Measurements from ENCODE around the gene SEMA6C. TPM values are rescaled to one million over a fixed set of nuclear protein-coding genes. Genes with fewer than 3 reads are reported as not detected.

SEMA6C gene
- total and polyA plus RNA-seq, 2 of the 8 experiments (the other 6 are each of a cell fraction or from before 2014, with no cell fraction given): 12.2 to 15.7 TPM

- Histone ChIP-seq H3K4me2 (ENCODE audit: insufficient read depth in 1 of 2, low read depth in 2 of 2, low read length in 2 of 2) (no peak overlapping the region), H3K27ac (ENCODE audit: low read depth, low read length) (no peak overlapping the region), H4K5ac (ENCODE audit: insufficient read length, low read depth, low read length) (no peak overlapping the region), H3K4ac (replicated peaks; ENCODE audit: insufficient read length, low read depth, low read length) (no peak overlapping the region), H3K14ac (ENCODE audit: insufficient read length) (no peak overlapping the region), H3K18ac (ENCODE audit: extremely low read depth, low read length) (no peak overlapping the region), H2BK5ac (ENCODE audit: low read depth, low read length) (no peak overlapping the region), H2BK120ac (replicated peaks; ENCODE audit: low read depth, low read length) (no peak overlapping the region), H2BK12ac (ENCODE audit: low read depth, low read length) (no peak overlapping the region), H4K20me1 (replicated peaks in 1 of 2; ENCODE audit: control insufficient read depth in 1 of 2, insufficient read depth in 2 of 2, low read length in 2 of 2) (no peaks in the 10 kb centered on the region), H2AFZ (ENCODE audit: low read length) (no peak overlapping the region), H3K79me2 (ENCODE audit: control insufficient read depth in 1 of 2, insufficient read depth in 2 of 2, low read length in 2 of 2) (peaks cover 0 to 11% of the 10 kb centered on the region in 2 experiments; a peak in 2 of 4 replicates), H3K27me3 (replicated peaks in 1 of 4; ENCODE audit: control insufficient read depth in 3 of 4, extremely low read depth in 1 of 4, insufficient read depth in 3 of 4, low read length in 3 of 4) (no peaks in the 10 kb centered on the region), H4K8ac (ENCODE audit: extremely low read depth, insufficient read depth, low read length) (no peak overlapping the region), H2AK5ac (ENCODE audit: low read depth, low read length) (no peak overlapping the region), H3K23ac (ENCODE audit: insufficient read length) (no peak overlapping the region), H3K36me3 (ENCODE audit: control insufficient read depth in 2 of 4, insufficient read depth in 4 of 4, low read length in 3 of 4) (peaks cover 0 to 22% (median 5%) of the 10 kb centered on the region in 4 experiments; a peak in 4 of 8 replicates), H4K91ac (replicated peaks; ENCODE audit: insufficient read length, low read length) (no peak overlapping the region), H2BK15ac (ENCODE audit: low read length) (no peak overlapping the region), H2BK20ac (ENCODE audit: low read length) (no peak overlapping the region), H3K4me1 (replicated peaks in 1 of 4; ENCODE audit: control insufficient read depth in 3 of 4, insufficient read depth in 4 of 4, low read length in 3 of 4) (peaks cover 0 to 5% (median 3%) of the 10 kb centered on the region in 4 experiments; a peak in 4 of 7 replicates), H3K23me2 (ENCODE audit: low read depth, low read length) (peaks cover 7% of the 10 kb centered on the region), H3K9ac (replicated peaks in 1 of 4; ENCODE audit: extremely low read depth in 1 of 4, low read depth in 3 of 4, low read length in 3 of 4) (no peak overlapping the region), H3K4me3 (ENCODE audit: extremely low read depth in 1 of 4, insufficient read depth in 2 of 4, low read depth in 3 of 4, low read length in 4 of 4) (no peak overlapping the region), H3K79me1 (ENCODE audit: low read depth, low read length) (0 out of 2 replicates have a peak, but pooled peaks cover 3% of the 10 kb centered on the region), H3K9me3 (ENCODE audit: insufficient read depth in 2 of 2, low read depth in 1 of 2, low read length in 1 of 2) (no peaks in the 10 kb centered on the region), H3K56ac (replicated peaks; ENCODE audit: insufficient read length, low read depth, low read length) (no peak overlapping the region)
- TF ChIP-seq TEAD4 (IDR thresholded peaks at IDR 0.05; ENCODE audit: low read depth, low read length): no peak
- WGBS, 2 experiments (ENCODE audit: extremely low coverage in 1 of 2, insufficient coverage in 1 of 2, insufficient read length in 1 of 2, insufficient replicate concordance in 2 of 2, low coverage in 1 of 2, low lambda C conversion rate in 2 of 2, missing lambda C conversion rate in 1 of 2): 91% methylated on average over 5 of the region's 5 CpGs; no CpG with 5 or more reads in 1 of the 2 experiments
- CTCF ChIA-PET (ENCODE audit: partially characterized antibody): interaction anchor here (0.6 to 2.1 kb wide), 5 partner anchors 9 to 195 kb away, joined by 3 to 8 read pairs (median 4); no protein-coding TSS in a partner anchor
- FAIRE-seq (no peak), DNase-seq (ENCODE audit: low read depth in 1 of 2, low spot score in 2 of 2) (no peak)
- POLR2A ChIA-PET (ENCODE audit: partially characterized antibody): interaction anchor here (1.0 to 2.2 kb wide), 7 partner anchors 10 to 162 kb away, joined by 3 to 9 read pairs (median 4); partner anchors contain the start of genes VPS72 and ZNF687
Observed at GRCh38 chr1:151171190-151171589, 24.8 kb upstream of the SEMA6C start.
